Nephron progenitor cell (in vitro differentiated cells): ENCODE data around the gene LDLRAD4.

Source experiments
- DNase-seq: peaks from one replicate; pipeline ENCODE4 v3.0.0; 2021
- H3K27ac Mint-ChIP-seq: 2 replicates; pipeline ENCODE4 v1.8.0; 2021; ENCODE audit warnings: mild to moderate bottlenecking, moderate library complexity, mixed read lengths
- H3K27me3 Mint-ChIP-seq: 2 replicates; pipeline ENCODE4 v1.8.0; 2021; ENCODE audit warnings: mild to moderate bottlenecking, low read depth, mixed read lengths; ENCODE audit not compliant: poor library complexity
- H3K36me3 Mint-ChIP-seq: 2 replicates; pipeline ENCODE4 v1.8.0; 2021; ENCODE audit warnings: low read depth, mixed read lengths
- H3K4me1 Mint-ChIP-seq: 2 replicates; pipeline ENCODE4 v1.8.0; 2021; ENCODE audit warnings: mixed read lengths
- H3K4me3 Mint-ChIP-seq: 2 replicates; pipeline ENCODE4 v1.8.0; 2021; ENCODE audit warnings: mild to moderate bottlenecking, moderate library complexity, mixed read lengths
- H3K9me3 Mint-ChIP-seq: 2 replicates; pipeline ENCODE4 v1.8.0; 2021; ENCODE audit warnings: mild to moderate bottlenecking, moderate library complexity, mixed read lengths
- TF ChIP-seq, protein P1 (sequence below): fragments of 200-600 bp; sonication (generic); IDR thresholded peaks from 2 replicates; pipeline ENCODE4 v1.5.0; 2021; ENCODE audit warnings: antibody characterized with exemption

LDLRAD4 gene

DNA sequence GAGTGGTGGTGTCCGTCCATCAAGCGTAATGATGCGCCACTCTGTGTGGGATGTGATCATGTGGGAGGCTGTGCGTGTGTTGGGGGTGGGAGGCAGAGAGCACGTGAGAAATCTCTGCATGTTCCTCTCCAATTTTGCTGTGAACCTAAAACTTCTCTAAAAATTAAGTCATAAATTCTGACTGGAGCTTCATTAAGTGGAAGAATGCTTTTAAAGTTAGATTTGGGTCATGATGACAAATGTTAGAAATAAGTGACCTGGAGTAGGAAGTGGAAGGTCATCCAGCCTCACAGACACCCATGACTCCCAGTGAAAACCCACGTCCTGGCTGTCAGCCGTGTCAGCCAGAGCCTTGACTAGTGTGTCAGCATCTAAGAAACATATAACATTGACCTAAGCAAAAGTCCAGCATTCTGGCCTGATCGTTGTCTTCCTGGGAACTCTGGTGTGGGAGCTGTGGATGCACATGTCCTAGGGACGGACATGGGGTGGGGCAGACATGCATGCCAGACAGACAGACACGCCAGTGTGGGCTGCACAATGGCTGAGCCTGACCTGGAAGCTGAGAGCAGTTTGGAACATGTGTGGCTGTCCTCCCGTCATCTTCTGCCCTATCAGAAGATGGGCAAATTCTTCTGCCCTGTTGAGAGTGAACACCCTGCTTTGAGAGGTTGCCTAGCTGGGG is 262.2 kb downstream of the LDLRAD4 start:
- Mint-ChIP-seq H3K9me3 (peaks cover 22% of the 10 kb centered on the region), H3K4me3 (no peak overlapping the region), H3K27me3 (peaks cover 19% of the 10 kb centered on the region), H3K27ac (peak overlapping the region; percentile 30), H3K4me1 (peaks cover 5% of the 10 kb centered on the region), H3K36me3 (no peaks in the 10 kb centered on the region)
- TF ChIP-seq, protein P1, sequence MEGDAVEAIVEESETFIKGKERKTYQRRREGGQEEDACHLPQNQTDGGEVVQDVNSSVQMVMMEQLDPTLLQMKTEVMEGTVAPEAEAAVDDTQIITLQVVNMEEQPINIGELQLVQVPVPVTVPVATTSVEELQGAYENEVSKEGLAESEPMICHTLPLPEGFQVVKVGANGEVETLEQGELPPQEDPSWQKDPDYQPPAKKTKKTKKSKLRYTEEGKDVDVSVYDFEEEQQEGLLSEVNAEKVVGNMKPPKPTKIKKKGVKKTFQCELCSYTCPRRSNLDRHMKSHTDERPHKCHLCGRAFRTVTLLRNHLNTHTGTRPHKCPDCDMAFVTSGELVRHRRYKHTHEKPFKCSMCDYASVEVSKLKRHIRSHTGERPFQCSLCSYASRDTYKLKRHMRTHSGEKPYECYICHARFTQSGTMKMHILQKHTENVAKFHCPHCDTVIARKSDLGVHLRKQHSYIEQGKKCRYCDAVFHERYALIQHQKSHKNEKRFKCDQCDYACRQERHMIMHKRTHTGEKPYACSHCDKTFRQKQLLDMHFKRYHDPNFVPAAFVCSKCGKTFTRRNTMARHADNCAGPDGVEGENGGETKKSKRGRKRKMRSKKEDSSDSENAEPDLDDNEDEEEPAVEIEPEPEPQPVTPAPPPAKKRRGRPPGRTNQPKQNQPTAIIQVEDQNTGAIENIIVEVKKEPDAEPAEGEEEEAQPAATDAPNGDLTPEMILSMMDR: no peak
- DNase-seq: no peak

DNA sequence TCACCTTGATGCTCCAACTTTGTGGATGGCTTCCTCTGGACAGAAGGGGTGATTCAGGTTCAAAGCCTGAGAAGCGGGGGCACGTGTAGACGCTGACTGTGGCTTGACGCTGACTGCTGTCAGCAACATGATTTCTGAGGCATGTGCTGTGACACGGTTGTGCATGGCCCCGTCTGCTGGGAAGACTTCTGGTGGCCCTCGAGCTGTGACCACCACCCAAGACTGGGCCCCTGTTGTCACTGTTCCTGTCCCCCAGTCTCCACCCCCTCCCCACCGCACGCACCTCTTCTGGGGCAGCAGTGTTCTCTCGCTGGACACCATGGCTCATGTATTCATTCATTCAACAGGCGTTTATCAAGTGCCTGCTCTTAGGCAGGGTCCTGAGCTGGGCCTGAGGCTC is 262.8 kb downstream of the LDLRAD4 start:
- Mint-ChIP-seq H3K27me3 (peaks cover 15% of the 10 kb centered on the region), H3K4me3 (no peak overlapping the region), H3K27ac (no peak overlapping the region), H3K4me1 (peaks cover 10% of the 10 kb centered on the region), H3K9me3 (peaks cover 22% of the 10 kb centered on the region), H3K36me3 (no peaks in the 10 kb centered on the region)
- DNase-seq: no peak
- TF ChIP-seq, protein P1: no peak

GRCh38 chr18:13481820-13482617 is 263.5 kb downstream of the LDLRAD4 start:
- H3K36me3 Mint-ChIP-seq: no peaks in the 10 kb centered on the region
- TF ChIP-seq, protein P1: no peak
- H3K4me1 Mint-ChIP-seq: peaks cover 16% of the 10 kb centered on the region
- peaks cover 22% of the 10 kb centered on the region for H3K9me3 Mint-ChIP-seq
- no peak overlapping the region for H3K27ac Mint-ChIP-seq
- DNase-seq: no peak
- no peak overlapping the region for H3K4me3 Mint-ChIP-seq
- peaks cover 15% of the 10 kb centered on the region for H3K27me3 Mint-ChIP-seq

GRCh38 chr18:13482618-13482945 is 264.0 kb downstream of the LDLRAD4 start:
- no peak for DNase-seq
- H3K9me3 Mint-ChIP-seq: peaks cover 22% of the 10 kb centered on the region
- H3K27me3 Mint-ChIP-seq: peaks cover 16% of the 10 kb centered on the region
- TF ChIP-seq, protein P1: no peak
- H3K4me3 Mint-ChIP-seq: no peak overlapping the region
- H3K4me1 Mint-ChIP-seq: peaks cover 16% of the 10 kb centered on the region
- H3K27ac Mint-ChIP-seq: no peak overlapping the region
- H3K36me3 Mint-ChIP-seq: no peaks in the 10 kb centered on the region

GRCh38 chr18:13483316-13484270 is 265.0 kb downstream of the LDLRAD4 start:
- TF ChIP-seq, protein P1: no peak

More at GRCh38 chr18:13483316-13484270, 265.0 kb downstream of the LDLRAD4 start:
- H3K27me3 Mint-ChIP-seq: peaks cover 15% of the 10 kb centered on the region
- no peak for DNase-seq
- H3K36me3 Mint-ChIP-seq: no peaks in the 10 kb centered on the region
- peaks cover 20% of the 10 kb centered on the region for H3K9me3 Mint-ChIP-seq
- no peak overlapping the region for H3K27ac Mint-ChIP-seq
- H3K4me3 Mint-ChIP-seq: no peak overlapping the region
- H3K4me1 Mint-ChIP-seq: peaks cover 20% of the 10 kb centered on the region
